Activated CD8-positive, alpha-beta memory T cell treated with anti-CD3 and anti-CD28 coated beads for 48 hours (primary cell): ENCODE results near the gene BMP7.

ENCODE experiments used
- DNase-seq, 3 experiments: peaks; one replicate each; pipeline ENCODE4 v3.0.0-alpha.2; 2020; ENCODE audit warnings: low read depth in 2 of 3, low spot score in 2 of 3

Gene BMP7

DNA sequence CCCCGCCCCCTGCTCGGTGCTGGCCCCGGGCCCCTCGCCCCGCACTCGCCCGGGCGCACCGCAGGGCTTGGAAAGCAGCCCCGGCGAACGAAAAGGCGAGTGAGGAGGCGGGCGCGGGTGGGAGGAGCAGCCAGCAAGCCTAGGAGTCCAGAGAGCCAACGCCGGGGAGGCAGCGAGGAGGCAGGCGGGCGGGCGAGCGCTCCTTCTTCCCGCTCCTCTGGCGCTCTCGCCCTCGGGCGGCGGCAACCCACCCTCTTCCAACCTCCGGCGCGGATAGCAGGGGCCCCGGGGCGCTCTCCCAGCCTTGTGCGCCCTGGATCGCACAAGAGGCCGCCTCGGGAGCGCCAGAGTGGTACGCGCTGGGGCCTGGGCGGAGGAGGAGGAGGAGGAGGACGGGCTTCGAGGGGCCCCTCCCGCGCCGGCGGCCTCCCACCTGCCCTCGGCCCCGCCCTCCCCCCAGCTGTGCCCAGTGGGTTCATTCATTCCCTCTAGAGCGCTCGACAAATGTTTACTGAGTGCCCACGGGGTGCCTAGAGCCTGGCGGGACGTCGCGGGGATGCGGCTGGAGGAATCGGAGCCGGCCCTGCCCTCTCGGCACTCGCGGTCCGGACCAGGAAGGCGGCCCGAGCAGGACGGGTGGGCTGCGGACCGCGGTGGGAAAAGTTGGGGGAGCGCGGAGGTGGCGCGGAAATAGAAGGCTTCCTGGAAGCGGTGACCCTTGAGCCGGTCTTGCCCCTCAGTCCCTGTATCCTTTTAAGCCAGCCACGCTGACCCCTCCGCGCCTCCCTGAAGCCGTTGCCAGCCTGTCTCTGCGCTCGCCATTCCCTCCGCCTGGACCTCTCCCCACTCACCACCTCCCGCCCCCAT, at the start of gene BMP7:
Gene BMP7, minus strand, starts transcription at position 351 of the 867 bp plus-strand sequence. CDS start 519 bp downstream, outside the sequence.
- DNase-seq, result no peak

- DNase-seq, result no peak
Measured at GRCh38 chr20:57315976-57316480, 49.6 kb upstream of the BMP7 start.

DNA sequence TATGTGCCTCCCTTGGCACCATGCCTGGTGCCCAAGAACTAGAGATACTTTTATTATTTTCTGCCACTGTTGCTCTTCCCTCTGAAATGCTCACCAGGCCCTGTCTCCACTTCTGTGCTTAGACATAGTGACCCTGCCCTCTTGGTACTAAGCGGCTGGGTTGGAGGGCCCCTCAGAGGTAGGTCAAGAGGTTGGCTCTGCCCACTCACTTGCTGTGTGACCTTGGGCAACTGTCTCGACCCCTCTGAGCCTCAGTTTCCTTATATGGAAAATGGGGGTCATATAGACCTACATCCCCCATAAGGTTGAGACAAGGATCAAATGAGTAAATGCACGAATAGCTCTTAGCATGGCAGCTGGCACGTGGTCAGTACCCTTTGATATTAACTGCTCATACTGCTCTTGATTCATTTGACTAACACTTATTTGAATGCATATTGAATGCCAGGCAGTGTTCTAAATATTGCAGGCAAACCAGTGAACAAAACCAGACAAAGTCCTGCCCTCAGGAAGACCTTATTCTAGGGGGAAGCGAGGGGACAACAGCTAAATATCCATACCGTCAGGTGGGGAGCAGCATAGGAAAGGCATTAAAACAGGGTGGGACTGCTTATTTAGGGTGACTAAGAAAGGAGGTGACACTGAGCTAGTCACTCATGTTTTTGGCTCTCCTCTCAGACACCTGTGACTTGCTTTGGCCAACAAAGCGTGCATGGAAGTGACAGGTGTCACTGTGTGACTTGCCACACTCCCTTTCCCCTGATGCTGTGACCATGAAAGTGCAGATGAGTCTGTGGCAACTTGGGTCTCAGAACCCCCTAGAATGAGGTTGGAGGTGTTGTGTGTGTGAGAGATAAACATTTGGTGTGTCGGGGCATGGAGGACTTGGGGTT, 48.9 kb upstream of the BMP7 start:
- no peak for DNase-seq

GRCh38 chr20:57313951-57314350, 47.5 kb upstream of the BMP7 start:
- no peak for DNase-seq

GRCh38 chr20:57313230-57313629, 46.8 kb upstream of the BMP7 start:
- no peak for DNase-seq

DNA sequence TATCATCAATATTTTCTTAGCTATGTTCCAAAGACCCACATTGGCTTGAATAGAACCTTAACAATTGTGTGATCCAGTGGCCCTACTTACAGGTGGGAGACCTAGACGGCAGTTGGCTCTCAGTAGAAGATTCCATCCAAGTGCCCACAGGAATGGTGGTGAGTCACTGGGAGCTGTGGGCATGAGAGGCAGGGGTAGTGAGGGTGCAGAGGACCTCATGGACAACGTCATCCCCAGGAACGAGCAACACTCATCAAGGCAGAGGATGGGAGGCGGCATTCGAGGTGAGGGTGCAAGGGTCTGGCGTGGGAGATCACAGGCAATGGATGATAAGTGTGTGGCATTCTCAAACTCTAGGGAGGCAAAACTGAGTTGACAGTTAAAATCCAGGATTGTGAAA, 45.7 kb upstream of the BMP7 start:
- no peak for DNase-seq

- no peak for DNase-seq
Measured at GRCh38 chr20:57310821-57311514, 44.5 kb upstream of the BMP7 start.

DNA sequence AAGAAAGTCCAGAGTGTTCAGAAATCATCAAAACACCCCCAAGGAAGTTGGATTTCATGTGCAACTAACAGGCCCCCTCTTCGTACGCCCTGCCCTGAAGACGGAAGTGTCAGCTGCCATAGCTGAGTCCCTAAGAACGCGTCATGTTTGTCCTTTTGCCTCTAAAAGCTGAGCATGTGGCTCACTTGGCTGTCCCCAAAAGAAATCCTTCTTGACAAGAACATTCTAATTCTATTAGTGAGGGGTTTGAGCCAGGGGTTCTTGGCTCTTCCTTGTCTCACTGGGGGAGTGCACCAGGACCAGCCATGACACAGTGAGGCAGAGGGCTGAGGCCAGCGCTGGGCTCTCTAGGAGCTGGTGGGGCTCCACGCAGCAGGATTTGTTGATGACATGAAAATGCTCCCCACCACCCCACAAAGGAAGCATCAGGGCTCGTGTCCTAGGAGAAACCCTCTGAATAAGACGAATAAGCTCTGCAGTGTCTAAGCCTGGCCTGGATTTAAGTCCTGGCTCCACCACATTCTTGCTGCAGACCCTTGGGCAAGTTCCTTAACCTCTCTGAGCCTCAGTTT, 43.2 kb upstream of the BMP7 start:
- no peak for DNase-seq

DNA sequence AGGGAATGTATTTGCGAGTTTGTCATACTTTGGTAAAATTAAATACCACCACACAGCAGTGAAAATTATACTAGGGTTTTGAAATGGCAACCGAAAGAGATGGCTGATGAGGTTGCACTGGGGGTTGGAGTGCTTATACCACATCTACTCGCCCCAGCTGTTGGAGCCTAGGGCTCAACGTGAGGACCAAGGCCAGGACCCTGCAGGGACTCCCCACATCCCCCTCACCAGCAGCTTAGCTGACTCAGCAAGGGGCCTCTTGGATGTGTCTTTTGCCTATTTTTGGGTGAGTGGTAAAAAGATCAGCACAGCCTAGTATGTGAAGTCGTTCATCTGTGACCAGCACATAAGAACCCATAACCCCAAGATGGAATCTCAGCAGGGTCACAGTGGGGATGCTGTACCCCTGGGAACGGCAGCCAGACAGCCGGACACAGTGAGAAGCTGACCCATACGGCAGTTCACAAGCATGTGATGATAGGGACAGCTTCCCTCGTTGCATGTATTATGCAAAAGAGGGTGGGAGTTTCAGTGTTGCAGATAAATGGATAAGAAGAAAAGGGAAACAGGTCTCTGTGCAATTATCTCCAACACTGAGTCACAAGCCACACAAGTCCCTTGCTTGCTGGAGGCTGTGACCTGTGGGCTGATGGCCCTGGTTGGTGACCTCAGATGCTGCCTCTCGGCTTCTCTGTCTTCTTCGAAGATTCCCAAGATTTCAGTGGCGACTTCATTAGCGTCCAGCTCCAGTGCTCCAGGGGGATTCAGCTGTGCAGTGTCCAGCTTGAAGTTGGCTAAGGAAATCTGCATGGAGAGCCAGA, 42.2 kb upstream of the BMP7 start:
- DNase-seq, result no peak

- DNase-seq, result no peak
Measured at GRCh38 chr20:57306747-57307146, 40.3 kb upstream of the BMP7 start.

DNA sequence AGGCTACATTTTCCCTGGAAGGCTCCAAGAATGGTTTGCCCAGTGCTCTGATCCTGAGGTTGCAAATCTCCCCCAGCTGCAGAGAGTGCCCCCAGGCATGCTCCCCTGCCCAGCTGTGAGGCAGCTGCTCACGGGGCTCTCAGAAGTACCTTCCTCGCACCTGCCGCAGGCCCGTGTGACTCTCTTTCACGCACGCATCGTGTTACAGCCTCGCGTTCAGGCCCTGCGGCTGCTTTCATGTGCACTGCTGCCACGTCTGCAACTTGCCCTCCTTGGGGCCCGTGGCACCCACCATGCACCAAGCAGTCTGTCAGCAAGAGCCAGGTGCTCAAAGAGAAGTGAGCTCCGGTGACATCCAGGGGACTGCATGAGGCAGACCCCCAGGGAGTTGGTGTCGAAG, 34.6 kb upstream of the BMP7 start:
- no peak for DNase-seq

- DNase-seq, result no peak
Measured at GRCh38 chr20:57298457-57298856, 32.0 kb upstream of the BMP7 start.

DNA sequence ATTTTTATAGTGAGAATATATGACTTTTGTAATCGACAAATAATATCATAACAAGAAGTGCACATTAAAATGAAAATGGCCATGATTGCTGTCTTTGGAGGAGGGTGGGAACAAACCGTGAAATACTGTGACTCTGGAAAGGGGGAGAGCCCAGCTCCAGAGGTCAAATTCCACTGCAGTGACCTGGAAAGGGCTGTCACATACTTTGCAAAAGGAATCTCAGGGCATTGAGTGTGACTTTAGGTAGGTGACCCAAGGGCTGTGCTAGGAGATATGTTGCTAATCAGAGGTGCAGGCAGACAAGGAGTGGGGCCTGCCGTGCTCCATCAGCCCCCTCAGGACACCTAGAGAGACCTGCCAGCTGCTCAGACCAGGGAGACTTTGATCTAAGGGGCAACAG, 28.1 kb upstream of the BMP7 start:
- no peak for DNase-seq

GRCh38 chr20:57293995-57294394, 27.6 kb upstream of the BMP7 start:
- no peak for DNase-seq

- no peak for DNase-seq
Measured at GRCh38 chr20:57292611-57293010, 26.2 kb upstream of the BMP7 start.

DNA sequence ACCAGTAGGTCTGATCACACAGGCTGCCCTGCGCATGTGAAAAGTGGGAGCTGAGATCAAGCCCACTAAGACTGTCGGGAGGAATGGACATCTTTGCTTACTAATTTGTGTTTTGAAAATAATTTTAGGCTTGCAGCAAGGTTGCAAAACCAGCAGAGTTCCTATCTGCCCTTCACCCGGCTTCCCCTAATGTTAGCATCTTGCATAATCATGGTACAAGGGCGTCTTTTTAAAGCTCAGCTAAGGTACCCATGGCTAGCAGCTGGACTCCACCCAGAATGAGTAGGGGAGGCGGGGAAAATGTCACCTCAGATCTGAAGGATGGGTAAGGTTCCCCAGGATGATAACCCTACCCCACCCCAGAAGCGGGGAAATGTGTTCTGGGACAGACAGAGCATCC, 25.3 kb upstream of the BMP7 start:
- no peak for DNase-seq

DNA sequence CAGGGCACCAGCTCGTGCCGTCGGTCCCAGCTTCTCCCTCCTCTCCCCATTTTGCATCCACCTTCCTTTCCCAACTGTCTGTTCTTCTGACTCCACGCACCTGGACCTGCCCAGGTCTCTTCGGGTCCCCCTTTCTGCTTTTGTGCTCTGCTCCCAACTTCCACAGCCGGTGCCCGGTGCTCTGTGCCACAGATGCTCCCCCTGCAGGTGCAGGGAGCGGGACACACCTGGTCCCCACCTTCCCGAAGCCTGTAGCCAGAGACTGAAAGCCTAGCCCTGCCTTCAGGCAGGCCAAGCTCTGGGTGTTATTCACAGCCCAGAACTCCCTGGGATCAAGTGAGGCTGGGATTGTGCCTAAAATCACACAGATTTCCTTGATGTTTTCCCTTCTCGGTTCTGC, 24.6 kb upstream of the BMP7 start:
- DNase-seq, result no peak

DNA sequence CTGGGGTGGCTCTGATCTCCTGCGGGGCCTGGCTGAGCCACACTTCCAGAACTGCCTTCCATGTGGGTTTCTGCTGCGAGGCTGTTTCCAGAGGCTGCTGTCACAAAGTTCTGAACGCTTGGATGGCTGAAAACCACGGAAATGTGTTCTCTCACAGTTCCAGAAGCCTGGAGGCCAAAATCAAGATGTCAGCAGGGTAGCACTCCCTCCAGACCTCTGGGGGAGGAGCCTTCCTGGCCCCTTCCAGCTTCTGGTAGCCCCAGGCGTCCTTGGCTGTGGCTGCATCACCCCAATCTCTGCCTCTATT, 23.7 kb upstream of the BMP7 start:
- DNase-seq, result no peak

- DNase-seq, result no peak
Measured at GRCh38 chr20:57289391-57290177, 23.1 kb upstream of the BMP7 start.
